GM12878 (cell line): ENCODE data around the gene CLK4. TPM values are rescaled to one million over a fixed set of nuclear protein-coding genes. Genes with fewer than 3 reads are reported as not detected.

Experiments
- ATAC-seq: fragments of 200-7000 bp; cut with Tn5 transposase; 3 replicates; pipeline ENCODE4 v1.9.1; 2020; ENCODE audit warnings: mild to moderate bottlenecking, moderate library complexity
- BruUV-seq: library from RNA; stranded (reverse); fragments of 400-500 nt; replicated peaks from 2 replicates; lab custom pipeline; 2021; lab: Mats Ljungman, UMichigan
- CTCF ChIA-PET: fragments of 300-600 bp; sonication (Branson Sonifier 250); formaldehyde crosslinking; extraction: SDS; loops from one replicate; lab custom pipeline; 2021; ENCODE audit warnings: inconsistent platforms; lab: Yijun Ruan, JAX
- POLR2A ChIA-PET: fragments of 350-600 bp; formaldehyde crosslinking; extraction: SDS; loops from one replicate; lab custom pipeline; 2021; ENCODE audit warnings: inconsistent platforms; lab: Charles Lee
- RAD21 ChIA-PET: fragments of 300-600 bp; sonication (Branson Sonifier 250); formaldehyde crosslinking; loops from one replicate; lab custom pipeline; 2023; ENCODE audit warnings: antibody characterized with exemption; ENCODE audit not compliant: unreplicated experiment; lab: Charles Lee
- SMC1A ChIA-PET: fragments of 300-600 bp; sonication (Branson Sonifier 250); formaldehyde crosslinking; loops from one replicate; lab custom pipeline; 2023; ENCODE audit not compliant: unreplicated experiment, uncharacterized antibody; lab: Charles Lee
- DNase-seq: peaks from one replicate; pipeline ENCODE4 v3.0.0-alpha.2; 2011; ENCODE audit warnings: low read depth, low spot score
- FAIRE-seq: peaks from 3 replicates; lab custom pipeline; 2011; peaks lifted over from hg19 to GRCh38; lab: Jason Lieb, UNC
- H2AFZ ChIP-seq: 2 replicates; pipeline ENCODE4 v1.6.0; 2011; ENCODE audit warnings: low read depth, low read length, control low read depth; ENCODE audit not compliant: control insufficient read depth
- H3K27ac ChIP-seq: 2 replicates; pipeline ENCODE4 v1.5.1; 2011; ENCODE audit warnings: control low read depth; ENCODE audit not compliant: control insufficient read depth, insufficient read depth
- H3K27me3 ChIP-seq, 2 experiments: replicated peaks in 1 of 2; 2 replicates each; pipeline versions ENCODE4 v1.6.0 to v1.6.1; 2011; ENCODE audit warnings: low read length in 1 of 2; ENCODE audit not compliant: control insufficient read depth in 2 of 2, insufficient read depth in 2 of 2
- H3K36me3 ChIP-seq, 2 experiments: 2 replicates each; pipeline ENCODE4 v1.5.1; 2011; ENCODE audit warnings: low read length in 1 of 2; ENCODE audit not compliant: control insufficient read depth in 2 of 2, insufficient read depth in 2 of 2
- H3K4me1 ChIP-seq: 2 replicates; pipeline ENCODE4 v1.6.1; 2011; ENCODE audit warnings: mild to moderate bottlenecking, low read length, moderate library complexity, mixed read lengths; ENCODE audit not compliant: control insufficient read depth, insufficient read depth
- H3K4me2 ChIP-seq: 2 replicates; pipeline ENCODE4 v1.6.0; 2011; ENCODE audit warnings: control low read depth; ENCODE audit not compliant: control insufficient read depth, insufficient read depth
- H3K4me3 ChIP-seq: fragments of 200-600 bp; sonication (generic); 2 replicates; pipeline ENCODE4 v1.5.1; 2016
- H3K79me2 ChIP-seq: 2 replicates; pipeline ENCODE4 v1.6.0; 2011; ENCODE audit warnings: low read length; ENCODE audit not compliant: control insufficient read depth, insufficient read depth
- H3K9ac ChIP-seq: 2 replicates; pipeline ENCODE4 v1.8.0; 2011; ENCODE audit warnings: low read length, control low read depth, mixed read lengths; ENCODE audit not compliant: control insufficient read depth, insufficient read depth
- H3K9me3 ChIP-seq: replicated peaks from 3 replicates; pipeline ENCODE4 v1.5.1; 2011; ENCODE audit warnings: mild to moderate bottlenecking, low read length; ENCODE audit not compliant: control insufficient read depth, insufficient read depth
- H4K20me1 ChIP-seq: 2 replicates; pipeline ENCODE4 v1.6.0; 2011; ENCODE audit not compliant: control insufficient read depth, insufficient read depth
- IRF3 ChIP-seq: fragments of 450-650 bp; IDR thresholded peaks from 2 replicates; pipeline ENCODE4 v1.6.1; 2014; ENCODE audit warnings: mild to moderate bottlenecking
- JUND ChIP-seq: IDR thresholded peaks from 2 replicates; pipeline ENCODE4 v1.6.1; 2012; ENCODE audit warnings: low read depth, mild to moderate bottlenecking, low read length, improper control_type of control experiment, moderate library complexity
- KLF5 ChIP-seq: fragments of 450-650 bp; IDR thresholded peaks from 2 replicates; pipeline ENCODE4 v1.6.1; 2014; ENCODE audit warnings: mild to moderate bottlenecking; ENCODE audit not compliant: partially characterized antibody
- MYC ChIP-seq: IDR thresholded peaks from 2 replicates; pipeline ENCODE4 v1.6.1; 2011; ENCODE audit warnings: mild to moderate bottlenecking, low read length, moderate library complexity, inconsistent platforms; ENCODE audit not compliant: insufficient read depth, insufficient replicate concordance, insufficient read length, severe bottlenecking
- NFYA ChIP-seq: IDR thresholded peaks from 2 replicates; pipeline ENCODE4 v1.6.1; 2011; ENCODE audit warnings: low read depth, mild to moderate bottlenecking, low read length, improper control_type of control experiment, borderline replicate concordance
- PBX3 ChIP-seq: IDR thresholded peaks from 2 replicates; pipeline ENCODE4 v1.6.1; 2011; ENCODE audit warnings: mild to moderate bottlenecking, low read depth, low read length, moderate library complexity; ENCODE audit not compliant: insufficient replicate concordance
- POLR2AphosphoS2 ChIP-seq: IDR thresholded peaks from 2 replicates; pipeline ENCODE4 v1.6.1; 2011; ENCODE audit warnings: low read depth, mild to moderate bottlenecking, low read length, improper control_type of control experiment, moderate library complexity
- RCOR1 ChIP-seq: conservative IDR thresholded peaks from 2 replicates; pipeline ENCODE4 v1.6.1; 2012; ENCODE audit warnings: low read depth, low read length, improper control_type of control experiment
- REST ChIP-seq: IDR thresholded peaks from 2 replicates; pipeline ENCODE4 v1.6.1; 2012; ENCODE audit warnings: mild to moderate bottlenecking, low read depth, low read length
- USF2 ChIP-seq: IDR thresholded peaks from 2 replicates; pipeline ENCODE4 v1.6.1; 2011; ENCODE audit warnings: low read depth, low read length, improper control_type of control experiment, borderline replicate concordance
- ZBTB40 ChIP-seq: fragments of 450-650 bp; IDR thresholded peaks from 2 replicates; pipeline ENCODE4 v1.6.1; 2016; ENCODE audit warnings: mild to moderate bottlenecking, moderate library complexity, borderline replicate concordance
- ZNF24 ChIP-seq: fragments of 450-650 bp; IDR thresholded peaks from 2 replicates; pipeline ENCODE4 v1.6.1; 2017; ENCODE audit warnings: antibody characterized with exemption, mild to moderate bottlenecking
- ZNF384 ChIP-seq: IDR thresholded peaks from 2 replicates; pipeline ENCODE4 v1.6.1; 2012; ENCODE audit warnings: low read depth, mild to moderate bottlenecking, low read length, improper control_type of control experiment, borderline replicate concordance
- WGBS: methylation state at CpG from one replicate; pipeline ENCODE4 v1.1.6; 2016; ENCODE audit warnings: low lambda C conversion rate; ENCODE audit not compliant: insufficient replicate concordance, insufficient coverage; ENCODE audit errors: missing lambda C conversion rate; 5-methylcytosine and 5-hydroxymethylcytosine counted together
- in situ Hi-C: fragments of 300-500 bp; cut with MboI; formaldehyde crosslinking; loops from 9 replicates; pipeline ENCODE4 v1.14.3; 2018; ENCODE audit warnings: mixed read lengths
- intact Hi-C: fragments of 100-400 bp; cut with micrococcal nuclease; formaldehyde crosslinking; loops from one replicate; pipeline ENCODE4 v1.14.2; 2022; ENCODE audit not compliant: unreplicated experiment
- polyA plus RNA-seq, 11 experiments: library from polyadenylated mRNA; depleted of rRNA in 4 of 11; unstranded in 6 of 11; stranded (reverse) in 5 of 11; fragments of >200 nt; fragmentation: Nextera tagmentation in 4 of 11; fragmentation: Illumina TruSeq in 1 of 11; extraction: Ambion mirVana in 4 of 11; extraction: Trizol in 1 of 11; gene quantifications; 1 replicate in 1 of 11; 2 replicates in 10 of 11; pipeline versions ENCODE4 v1.2.1 to v1.2.3, GENCODE V29; 2011 to 2016; ENCODE audit warnings: inconsistent platforms in 2 of 11, missing spikeins in 2 of 11, low read depth in 1 of 11
- total RNA-seq, 4 experiments: library from RNA; depleted of rRNA in 3 of 4; stranded (reverse); fragments of >200 nt in 3 of 4; fragmentation: Illumina TruSeq in 1 of 4; extraction: Trizol in 1 of 4; gene quantifications; 2 replicates each; pipeline versions ENCODE4 v1.2.1 to v1.2.3, GENCODE V29; 2013 to 2021

The CLK4 gene
- total and polyA plus RNA-seq, 10 of the 15 experiments (the other 5 are each of a cell fraction or from before 2014, with no cell fraction given): 13.6 to 47.9 (median 19.1) TPM

GRCh38 chr5:178563621-178564020 lies 63.2 kb downstream of the CLK4 start:
- POLR2A ChIA-PET: no interaction called here
- WGBS: 58% methylated on average over 8 of the region's 8 CpGs
- no peaks in the 10 kb centered on the region for H3K36me3 ChIP-seq
- H3K4me2 ChIP-seq: no peak overlapping the region
- TF ChIP-seq POLR2AphosphoS2 (no peak), MYC (no peak), USF2 (no peak), KLF5 (no peak), ZBTB40 (no peak), PBX3 (no peak), ZNF24 (no peak), IRF3 (no peak), RCOR1 (no peak), REST (no peak), ZNF384 (no peak), JUND (no peak), NFYA (no peak)
- RAD21 ChIA-PET: no interaction called here
- H3K4me3 ChIP-seq: no peak overlapping the region
- FAIRE-seq (no peak), ATAC-seq (no peak), DNase-seq (no peak)
- no peak overlapping the region for H3K9ac ChIP-seq
- H3K27me3 ChIP-seq: no peaks in the 10 kb centered on the region
- no TSS peak for BruUV-seq
- H3K27ac ChIP-seq: no peak overlapping the region
- CTCF ChIA-PET: no interaction called here
- no peaks in the 10 kb centered on the region; the same call in 2 of the 3 replicates for H3K9me3 ChIP-seq
- H3K79me2 ChIP-seq: no peaks in the 10 kb centered on the region
- H4K20me1 ChIP-seq: no peaks in the 10 kb centered on the region
- SMC1A ChIA-PET: no interaction called here
- in situ Hi-C loops: no loop called here
- no peaks in the 10 kb centered on the region for H3K4me1 ChIP-seq
- no peak overlapping the region for H2AFZ ChIP-seq
- intact Hi-C loops: no loop called here
